Femur (tissue), 1 donor: ENCODE measurements around the gene GON4L.
"Not testable (repeated sequence)": the region's sequence is repeated elsewhere in the genome, so short reads cannot be mapped to it uniquely, and the experiment has no call there.

Experiments used
- DNase-seq: peaks from one replicate; pipeline ENCODE4 v3.0.0-alpha.2; 2017

GON4L gene, protein sequence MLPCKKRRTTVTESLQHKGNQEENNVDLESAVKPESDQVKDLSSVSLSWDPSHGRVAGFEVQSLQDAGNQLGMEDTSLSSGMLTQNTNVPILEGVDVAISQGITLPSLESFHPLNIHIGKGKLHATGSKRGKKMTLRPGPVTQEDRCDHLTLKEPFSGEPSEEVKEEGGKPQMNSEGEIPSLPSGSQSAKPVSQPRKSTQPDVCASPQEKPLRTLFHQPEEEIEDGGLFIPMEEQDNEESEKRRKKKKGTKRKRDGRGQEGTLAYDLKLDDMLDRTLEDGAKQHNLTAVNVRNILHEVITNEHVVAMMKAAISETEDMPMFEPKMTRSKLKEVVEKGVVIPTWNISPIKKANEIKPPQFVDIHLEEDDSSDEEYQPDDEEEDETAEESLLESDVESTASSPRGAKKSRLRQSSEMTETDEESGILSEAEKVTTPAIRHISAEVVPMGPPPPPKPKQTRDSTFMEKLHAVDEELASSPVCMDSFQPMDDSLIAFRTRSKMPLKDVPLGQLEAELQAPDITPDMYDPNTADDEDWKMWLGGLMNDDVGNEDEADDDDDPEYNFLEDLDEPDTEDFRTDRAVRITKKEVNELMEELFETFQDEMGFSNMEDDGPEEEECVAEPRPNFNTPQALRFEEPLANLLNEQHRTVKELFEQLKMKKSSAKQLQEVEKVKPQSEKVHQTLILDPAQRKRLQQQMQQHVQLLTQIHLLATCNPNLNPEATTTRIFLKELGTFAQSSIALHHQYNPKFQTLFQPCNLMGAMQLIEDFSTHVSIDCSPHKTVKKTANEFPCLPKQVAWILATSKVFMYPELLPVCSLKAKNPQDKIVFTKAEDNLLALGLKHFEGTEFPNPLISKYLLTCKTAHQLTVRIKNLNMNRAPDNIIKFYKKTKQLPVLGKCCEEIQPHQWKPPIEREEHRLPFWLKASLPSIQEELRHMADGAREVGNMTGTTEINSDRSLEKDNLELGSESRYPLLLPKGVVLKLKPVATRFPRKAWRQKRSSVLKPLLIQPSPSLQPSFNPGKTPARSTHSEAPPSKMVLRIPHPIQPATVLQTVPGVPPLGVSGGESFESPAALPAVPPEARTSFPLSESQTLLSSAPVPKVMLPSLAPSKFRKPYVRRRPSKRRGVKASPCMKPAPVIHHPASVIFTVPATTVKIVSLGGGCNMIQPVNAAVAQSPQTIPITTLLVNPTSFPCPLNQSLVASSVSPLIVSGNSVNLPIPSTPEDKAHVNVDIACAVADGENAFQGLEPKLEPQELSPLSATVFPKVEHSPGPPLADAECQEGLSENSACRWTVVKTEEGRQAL (N-terminal part only)

DNA sequence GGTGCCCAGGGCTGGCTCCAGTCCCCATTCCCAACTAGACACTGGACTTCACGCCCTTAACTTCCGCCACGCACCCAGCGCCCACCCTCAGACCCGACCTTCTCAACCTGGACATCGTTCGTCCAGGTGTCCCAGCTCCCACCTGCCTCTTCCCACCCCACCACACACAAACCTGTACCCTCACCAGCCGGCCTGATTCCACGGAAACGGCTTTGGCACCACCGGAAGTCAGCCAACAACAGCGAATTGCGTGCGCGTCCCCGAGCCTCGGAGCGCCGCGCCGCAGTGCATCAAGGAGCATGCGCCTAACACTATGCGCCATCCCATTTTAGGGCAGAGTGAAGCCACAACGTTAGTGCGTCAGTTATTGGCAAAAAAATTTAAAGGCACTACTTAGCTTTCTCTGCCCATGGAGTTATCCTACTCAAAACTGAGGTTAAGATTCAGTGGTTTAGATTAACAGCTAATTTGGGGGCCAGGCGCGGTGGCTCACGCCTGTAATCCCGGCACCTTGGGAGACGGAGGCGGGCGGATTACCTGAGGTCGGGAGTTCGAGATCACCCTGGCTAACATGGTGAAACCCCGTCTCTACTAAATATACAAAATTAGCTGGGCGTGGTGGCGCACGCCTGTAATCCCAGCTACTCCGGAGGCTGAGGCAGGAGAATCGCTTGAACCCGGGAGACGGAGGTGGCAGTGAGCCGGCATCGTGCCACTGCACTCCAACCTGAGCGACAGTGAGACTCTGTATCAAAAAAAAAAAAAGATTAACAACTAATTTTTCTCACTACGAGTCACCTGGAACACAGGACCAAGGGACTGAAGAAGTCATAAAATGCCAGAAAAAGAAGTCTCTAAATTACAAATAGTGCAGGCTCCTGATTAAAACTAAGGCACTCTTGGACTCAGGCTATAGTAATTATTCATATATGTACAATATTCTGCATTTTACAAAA, at the start of gene GON4L:
TSS of gene GON4L (minus strand) at position 240 of the 956 bp plus-strand sequence. CDS start 3,434 bp downstream, outside the sequence.
- DNase-seq = peak; percentile 94

DNA sequence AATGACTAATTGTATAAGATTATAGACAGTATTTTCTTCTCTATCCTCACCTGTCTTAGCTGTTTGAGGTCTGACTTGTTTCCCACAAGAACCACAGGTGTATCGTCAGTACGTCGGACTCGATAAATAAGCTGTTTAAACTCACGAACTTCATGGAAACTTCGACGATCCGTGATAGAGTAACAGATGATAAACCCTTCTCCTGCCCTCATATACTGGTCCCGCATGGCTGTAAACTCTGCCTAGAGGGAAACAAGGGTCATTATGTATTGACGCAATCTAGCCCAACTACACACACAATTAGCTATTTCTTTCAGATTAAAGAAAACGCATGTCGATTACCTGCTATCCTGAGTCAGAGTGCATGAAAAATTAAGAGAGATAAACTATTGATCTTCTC, 47.2 kb upstream of the GON4L start:
- DNase-seq = no peak

DNA sequence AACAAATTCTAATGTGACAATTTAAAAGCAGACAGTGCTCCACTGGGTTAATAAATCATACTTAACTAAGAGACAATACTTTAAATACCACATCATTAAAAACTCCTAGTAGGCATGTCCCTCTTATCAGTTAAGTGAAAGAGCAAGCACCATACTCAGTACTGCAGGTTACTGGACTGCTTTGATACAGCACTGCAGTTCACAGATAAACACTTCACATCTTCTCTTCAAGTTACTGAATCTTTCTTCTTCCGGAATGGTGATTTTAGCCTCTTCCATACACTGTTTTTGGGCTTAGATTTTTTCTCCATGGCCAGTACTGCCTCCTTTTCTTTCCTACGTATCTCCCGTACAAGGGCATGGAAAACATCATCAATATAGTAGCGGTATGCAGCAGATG, 43.1 kb upstream of the GON4L start:
- DNase-seq = no peak

DNA sequence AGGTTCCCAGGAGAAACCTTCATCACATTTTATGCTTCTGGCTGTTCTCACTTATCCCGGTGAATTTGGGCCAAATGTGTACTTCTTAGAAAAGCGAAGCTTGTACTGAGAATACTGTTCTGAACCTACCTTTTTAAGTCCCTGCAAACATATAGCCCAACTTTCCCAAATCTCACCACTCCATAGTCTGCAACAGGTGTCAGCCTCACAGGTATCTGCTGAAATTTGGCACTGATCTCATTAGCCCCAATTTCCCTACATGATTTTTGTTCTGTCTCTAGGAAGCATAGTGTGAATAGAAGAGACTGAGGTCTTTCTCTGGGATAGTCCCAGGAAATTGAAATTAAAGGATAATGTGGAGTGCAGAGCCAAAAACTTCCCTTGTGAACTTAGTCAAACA, 42.7 kb upstream of the GON4L start:
- DNase-seq = no peak

DNA sequence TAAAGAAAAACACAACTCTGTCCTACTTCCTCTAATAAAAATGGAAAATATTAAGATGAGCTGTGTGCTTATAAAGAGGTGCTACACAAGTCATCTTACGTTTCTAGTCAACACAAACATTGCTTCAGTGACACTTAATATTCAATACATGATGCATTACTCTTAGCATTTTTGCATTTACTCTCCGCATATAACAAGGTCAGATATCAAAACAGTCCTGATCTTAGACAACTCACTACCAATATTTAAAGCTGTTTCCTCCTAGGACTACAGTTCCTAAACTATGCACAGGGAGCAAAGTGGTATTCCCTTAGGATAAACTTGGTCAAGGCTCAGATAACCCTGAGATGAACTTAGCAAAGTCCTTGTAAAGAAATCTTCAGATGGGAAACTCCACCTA, 41.9 kb upstream of the GON4L start:
- no peak for DNase-seq

DNA sequence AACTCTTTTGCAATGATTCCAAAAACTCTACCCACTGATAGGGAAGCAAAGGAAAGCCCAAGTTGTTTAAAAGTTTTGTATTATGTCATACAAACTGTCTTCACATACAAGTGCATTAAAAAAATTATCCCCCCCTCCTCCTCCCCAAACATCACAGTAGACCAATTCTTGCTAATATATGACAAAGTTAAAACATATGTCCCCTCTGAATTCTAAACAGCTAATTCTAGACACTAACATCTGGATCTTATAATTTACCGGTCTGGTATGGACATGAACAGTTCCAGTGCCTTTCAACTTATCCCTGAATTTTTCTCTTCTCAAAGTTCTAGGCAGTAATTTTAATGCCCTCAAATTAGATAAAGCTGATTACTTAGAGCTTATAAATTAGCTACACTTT, 40.7 kb upstream of the GON4L start:
- no peak for DNase-seq

DNA sequence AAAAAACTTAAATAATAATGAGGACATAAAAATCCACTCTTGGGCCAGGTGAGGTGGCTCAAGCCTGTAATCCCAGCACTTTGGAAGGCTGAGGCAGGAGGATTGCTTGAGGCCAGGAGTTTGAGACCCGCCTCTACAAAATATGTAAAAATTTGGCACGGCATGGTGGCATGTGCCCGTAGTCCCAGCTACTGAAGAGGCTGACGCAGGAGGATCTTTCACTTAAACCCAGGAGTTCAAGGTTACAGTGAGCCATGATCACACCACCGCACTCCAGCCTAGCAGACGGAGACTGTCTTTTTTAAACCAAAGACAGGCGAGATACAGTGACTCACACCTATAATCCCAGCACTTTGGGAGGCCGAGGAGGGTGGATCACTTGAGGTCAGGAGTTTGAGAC, 39.5 kb upstream of the GON4L start:
- not testable (repeated sequence) for DNase-seq

DNA sequence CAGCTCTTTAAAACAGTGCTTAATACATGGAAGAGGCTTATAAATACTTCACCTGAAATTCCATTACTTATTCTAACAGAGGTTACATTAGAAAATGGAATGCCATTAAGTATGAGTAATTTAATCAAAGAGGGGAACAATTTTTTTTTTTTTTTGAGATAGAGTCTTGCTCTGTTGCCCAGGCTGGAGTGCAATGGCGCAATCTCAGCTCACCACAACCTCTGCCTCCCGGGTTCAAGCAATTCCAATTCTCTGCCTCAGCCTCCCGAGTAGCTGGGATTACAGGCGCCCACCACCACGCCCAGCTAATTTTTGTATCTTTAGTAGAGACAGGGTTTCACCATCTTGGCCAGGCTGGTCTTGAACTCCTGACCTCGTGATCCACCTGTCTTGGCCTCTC, 38.6 kb upstream of the GON4L start:
- DNase-seq = not testable (repeated sequence)

DNA sequence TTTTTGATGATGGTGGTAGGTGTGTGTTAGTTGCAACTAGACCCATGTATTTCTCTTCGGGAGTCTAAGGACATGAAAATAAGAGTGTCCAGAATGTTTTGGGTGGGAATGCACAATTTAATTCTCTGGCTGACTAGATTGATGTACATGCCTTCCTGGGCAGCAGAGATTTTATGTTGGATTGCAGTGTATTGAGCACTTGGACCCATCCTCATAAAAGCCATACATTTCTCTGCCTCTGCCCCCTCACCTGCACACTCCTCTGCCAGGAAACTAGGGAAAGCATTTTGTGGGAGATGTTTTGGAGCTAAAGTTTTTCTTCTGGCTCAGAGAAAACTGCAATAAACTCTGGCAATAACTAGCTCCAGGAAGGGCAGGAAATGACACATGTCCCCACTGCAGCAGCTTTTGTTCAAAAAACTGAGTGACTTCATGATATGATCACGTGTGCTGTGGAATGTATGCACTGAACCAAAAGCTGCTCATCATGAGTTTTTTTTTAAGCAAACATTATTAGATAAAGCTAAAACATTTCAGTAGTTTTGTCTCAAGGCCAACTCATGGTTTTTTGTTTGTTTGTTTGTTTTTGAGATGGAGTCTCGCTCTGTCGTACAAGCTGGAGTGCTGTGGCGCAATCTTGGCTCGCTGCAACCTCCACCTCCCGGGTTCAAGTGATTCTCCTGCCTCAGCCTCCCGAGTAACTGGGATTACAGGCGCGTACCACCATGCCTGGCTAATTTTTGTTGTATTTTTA, 36.6 kb upstream of the GON4L start:
- peak; percentile 49 for DNase-seq

DNA sequence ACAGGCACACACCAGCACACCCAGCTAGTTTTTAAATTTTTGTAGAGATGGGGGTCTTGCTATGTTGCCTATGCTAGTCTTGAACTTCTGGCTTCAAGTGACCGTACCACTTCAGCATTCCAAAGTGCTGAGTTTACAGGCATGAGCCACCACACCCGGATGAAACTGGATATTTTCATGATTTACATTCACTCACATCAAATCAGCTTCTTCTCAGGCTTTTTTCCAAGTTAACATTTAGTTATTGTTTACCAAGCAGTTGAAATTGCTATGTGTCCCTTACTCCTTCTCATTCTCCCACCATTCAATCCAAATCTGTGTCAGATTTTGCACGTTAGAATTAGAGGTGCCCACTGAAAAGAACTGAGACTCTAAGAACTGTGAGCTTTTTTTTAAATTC, 35.8 kb upstream of the GON4L start:
- no peak for DNase-seq

DNA sequence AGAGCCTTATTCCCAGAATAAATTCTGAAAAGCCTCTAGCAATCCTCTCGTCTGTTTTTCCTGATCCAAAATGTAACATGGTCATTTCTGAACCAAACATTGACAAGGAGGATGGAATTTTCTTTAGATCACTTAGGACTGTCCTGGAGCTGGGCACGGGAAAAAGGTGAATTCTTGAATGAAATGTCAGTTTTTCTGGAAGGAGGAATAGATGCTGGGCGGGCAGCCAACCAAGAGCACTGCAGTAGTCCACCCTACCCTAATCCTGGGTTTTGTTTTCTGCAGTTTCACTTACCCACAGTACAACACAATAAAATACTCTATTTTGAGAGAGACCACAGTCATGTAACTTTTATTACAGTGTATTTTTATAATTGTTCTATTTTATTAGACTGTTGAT, 33.2 kb upstream of the GON4L start:
- no peak for DNase-seq

DNA sequence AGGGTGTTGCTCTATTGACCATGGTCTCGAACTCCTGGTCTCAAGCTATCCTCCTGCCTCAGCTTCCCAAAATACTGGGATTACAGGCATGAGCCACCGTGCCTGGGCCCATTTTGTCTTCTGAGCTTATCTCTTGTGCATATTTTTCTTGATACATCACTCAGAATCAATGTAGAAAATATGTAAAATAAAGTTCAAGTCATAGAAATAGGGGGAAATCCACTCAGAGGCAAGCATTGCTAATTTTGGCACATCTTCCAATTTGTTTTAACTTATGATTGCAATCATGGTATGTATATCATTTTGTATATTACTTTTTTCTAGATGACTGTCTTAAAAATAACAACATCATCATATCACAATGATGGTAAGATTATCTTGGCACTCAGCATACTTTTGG, 32.6 kb upstream of the GON4L start:
- no peak for DNase-seq

DNA sequence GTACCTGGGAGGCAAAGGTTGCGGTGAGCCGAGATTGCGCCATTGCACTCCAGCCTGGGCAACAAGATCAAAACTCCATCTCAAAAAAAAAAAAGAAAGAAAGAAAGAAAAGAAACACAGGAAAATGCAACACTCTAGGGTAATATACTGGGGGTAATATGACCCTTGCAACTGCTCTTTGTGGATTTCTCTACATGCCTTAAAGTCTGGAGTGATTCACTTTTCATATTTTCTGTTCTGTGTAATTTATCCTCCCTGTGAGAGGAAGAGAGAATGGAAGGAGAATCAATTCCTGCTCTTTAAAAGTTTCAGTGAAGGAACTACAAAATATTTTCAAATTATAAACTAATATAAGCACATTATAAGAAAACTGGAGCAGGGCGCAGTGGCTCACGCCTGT, 31.5 kb upstream of the GON4L start:
- no peak for DNase-seq

DNA sequence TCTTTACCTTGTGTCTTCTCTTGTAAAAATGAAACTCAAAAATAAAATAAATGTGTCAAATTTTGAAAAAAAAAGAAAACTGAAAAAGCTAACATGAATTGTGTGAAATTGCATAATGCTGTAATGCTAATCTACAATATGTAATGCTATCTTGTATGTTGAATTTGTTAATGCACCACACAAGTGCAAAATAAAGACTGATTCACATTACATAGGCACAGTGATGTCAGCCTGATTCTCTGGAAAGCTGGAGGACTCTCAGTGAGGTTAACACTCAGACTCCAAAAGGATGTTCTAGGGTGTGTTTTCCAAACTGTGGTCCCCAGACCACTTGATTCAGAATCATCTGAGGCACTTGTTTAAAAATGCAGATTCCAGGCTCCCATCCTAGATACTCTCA, 28.0 kb upstream of the GON4L start:
- DNase-seq = no peak

DNA sequence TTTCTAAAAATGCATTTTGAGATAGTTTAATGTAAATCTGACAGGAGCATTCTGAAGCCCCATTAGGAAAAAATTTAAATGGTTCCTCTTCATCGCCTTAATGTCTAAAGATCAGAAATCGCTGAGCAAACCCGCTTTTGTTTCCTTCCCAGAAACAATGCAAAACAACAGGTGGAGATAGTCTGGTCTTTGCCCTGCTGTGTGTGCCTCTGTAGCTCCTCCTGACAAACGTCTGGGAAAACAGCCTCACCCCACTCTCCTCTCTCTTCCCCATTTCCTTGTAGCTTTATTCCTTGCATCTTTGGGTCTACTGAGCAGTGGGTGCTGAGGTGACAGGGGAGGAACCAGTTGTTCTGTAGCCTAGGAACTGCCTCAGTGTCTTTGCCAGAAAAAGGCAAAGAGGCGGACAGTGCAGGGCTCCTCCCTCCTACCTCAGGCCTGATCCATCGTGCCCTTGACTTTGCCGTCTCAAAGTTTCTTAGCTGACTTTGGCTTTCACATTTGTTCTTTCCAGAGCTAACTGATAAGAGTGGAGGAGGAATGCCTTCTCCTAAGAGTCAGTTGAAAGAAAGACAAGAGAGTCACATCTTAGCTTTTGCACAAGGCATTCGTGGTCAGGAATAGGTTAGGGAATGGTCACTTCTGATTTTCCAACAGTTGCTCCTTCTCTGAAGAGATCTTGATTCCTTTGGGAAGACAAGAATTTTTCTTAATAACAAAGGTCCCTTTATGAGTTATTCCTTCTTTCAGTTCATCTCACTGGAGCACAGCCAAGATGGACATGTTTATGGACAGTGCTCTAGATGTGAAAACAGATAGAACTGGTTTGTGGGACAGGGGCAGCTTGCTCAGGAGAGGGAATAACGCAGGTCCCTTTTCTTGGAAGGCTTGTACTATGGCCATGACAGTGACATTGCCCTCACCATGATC, 27.3 kb upstream of the GON4L start:
- no peak for DNase-seq

DNA sequence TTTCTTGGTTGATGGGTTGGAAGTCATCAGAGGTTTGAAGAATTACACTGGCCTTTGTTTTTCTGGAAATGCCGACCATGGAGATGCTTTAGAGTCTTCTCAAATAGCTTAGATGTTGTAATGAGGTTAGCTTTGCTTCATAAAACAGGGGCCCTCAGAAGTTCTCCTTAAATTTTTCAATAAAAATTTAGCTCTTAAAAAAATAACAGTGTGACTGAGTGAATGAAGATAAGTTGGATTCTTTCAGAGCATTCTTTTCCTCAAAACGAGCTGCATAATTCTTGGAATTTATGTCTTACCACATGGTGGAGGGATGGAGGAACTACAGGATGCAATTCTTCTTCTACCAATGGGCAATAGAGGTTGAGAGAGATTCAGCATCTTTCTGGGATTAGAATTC, 25.8 kb upstream of the GON4L start:
- no peak for DNase-seq

DNA sequence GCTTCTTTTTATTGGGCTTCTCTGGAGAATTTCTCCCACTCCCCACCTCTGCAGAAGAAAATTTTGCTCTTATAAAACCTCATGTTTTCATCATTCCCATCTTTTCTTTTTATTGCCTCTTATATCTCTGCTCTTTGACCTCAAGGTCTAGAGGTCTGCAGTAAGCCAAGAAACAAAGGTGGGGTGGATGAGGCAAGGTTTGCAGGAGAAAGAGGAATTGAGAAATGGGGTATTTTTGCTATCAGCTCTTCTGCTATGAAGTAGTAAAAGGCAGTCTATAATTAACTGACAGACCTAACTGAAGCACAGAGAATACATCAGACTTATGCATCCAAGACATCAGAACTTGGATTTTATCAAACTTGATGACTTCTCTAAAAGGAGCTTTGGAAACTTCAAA, 25.2 kb upstream of the GON4L start:
- no peak for DNase-seq

DNA sequence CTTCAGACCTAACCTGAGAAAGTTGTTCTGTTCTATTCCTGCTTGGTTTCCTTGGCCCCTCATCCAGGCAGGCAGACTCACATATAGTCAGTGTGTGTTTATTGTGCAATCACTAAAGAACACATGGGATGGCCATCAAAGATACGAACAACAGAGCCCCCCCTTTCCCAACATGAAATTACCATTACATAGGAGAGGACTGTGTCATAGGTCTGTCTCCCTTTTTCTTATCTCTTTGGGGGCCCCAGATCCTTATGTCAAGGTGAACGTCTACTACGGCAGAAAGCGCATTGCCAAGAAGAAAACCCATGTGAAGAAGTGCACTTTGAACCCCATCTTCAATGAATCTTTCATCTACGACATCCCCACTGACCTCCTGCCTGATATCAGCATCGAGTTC, 23.9 kb upstream of the GON4L start:
- no peak for DNase-seq

DNA sequence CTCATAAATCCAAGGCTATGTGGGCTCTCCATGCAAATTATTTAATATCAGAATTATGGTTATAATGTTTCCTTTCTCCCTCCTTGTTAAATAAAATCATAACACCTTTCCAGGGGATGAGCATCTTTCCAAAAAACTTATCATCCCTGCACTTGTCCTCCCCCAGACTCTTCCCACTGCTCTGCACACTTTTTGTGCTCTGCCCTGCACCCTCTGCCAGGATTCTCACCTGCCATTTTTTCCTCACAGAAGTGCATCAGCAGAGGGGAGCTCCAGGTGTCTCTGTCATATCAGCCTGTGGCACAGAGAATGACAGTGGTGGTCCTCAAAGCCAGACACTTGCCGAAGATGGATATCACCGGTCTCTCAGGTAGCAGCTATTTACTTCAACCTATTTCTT, 23.2 kb upstream of the GON4L start:
- DNase-seq = no peak

DNA sequence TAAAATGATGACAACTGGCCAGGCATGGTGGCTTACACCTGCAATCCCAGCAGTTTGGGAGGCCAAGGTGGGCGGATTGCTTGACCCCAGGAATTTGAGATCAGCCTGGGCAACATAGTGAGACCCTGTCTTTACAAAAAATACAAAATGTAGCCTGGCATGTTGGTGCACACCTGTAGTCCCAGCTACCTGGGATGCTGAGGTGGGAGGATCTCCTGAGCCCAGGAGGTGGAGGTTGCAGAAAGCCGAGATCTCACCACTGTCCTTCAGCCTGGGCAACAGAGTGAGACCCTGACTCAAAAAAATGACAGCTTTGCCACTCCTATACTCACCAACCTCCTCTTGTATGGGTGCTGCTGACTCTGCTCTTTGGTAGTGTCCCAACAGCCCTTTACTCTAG, 20.9 kb upstream of the GON4L start:
- DNase-seq = no peak
